Upper lobe of left lung (tissue), 4 donors: ENCODE measurements around the gene FAM131B.

Source experiments
- CTCF ChIP-seq, 6 experiments: fragments of 450-650 bp in 4 of 6; fragments of 200-600 bp in 2 of 6; sonication (generic) in 2 of 6; IDR thresholded peaks; one replicate each; pipeline ENCODE4 v1.5.1; 2016 to 2019; ENCODE audit warnings: antibody characterized with exemption in 6 of 6
- POLR2AphosphoS5 ChIP-seq, 2 donors: sonication (generic); formaldehyde crosslinking; IDR thresholded peaks; one replicate each; pipeline ENCODE4 v1.5.1; 2017; ENCODE audit warnings: antibody characterized with exemption in 2 of 2

GRCh38 chr7:143380646-143381426 is 18.3 kb upstream of the FAM131B start, which contains the start of gene ZYX:
- TF ChIP-seq CTCF (IDR thresholded peaks at IDR 0.05) (no peak), POLR2AphosphoS5 (IDR thresholded peaks at IDR 0.05) (peak; percentile 80 to 84)
